Measurements from ENCODE around the gene CCR3. TPM values are rescaled to one million over a fixed set of nuclear protein-coding genes. Genes with fewer than 3 reads are reported as not detected.

The CCR3 gene
- total RNA-seq, 1 donor from 2014 or later, result not detected

- no peaks in the 10 kb centered on the region for H3K4me1 Mint-ChIP-seq (ENCODE audit: low read depth)
- H3K27me3 Mint-ChIP-seq (ENCODE audit: low read depth), result peaks cover 38% of the 10 kb centered on the region
- peaks cover under 1% of the 10 kb centered on the region for H3K36me3 Mint-ChIP-seq (ENCODE audit: low read depth)
- peaks cover 32% of the 10 kb centered on the region for H3K9me3 Mint-ChIP-seq (ENCODE audit: low read depth)
- H3K27ac Mint-ChIP-seq (ENCODE audit: unreplicated experiment), result no peak overlapping the region
- no peak for DNase-seq (ENCODE audit: low spot score)
- no peak for TF ChIP-seq CTCF (IDR thresholded peaks at IDR 0.05)
- no peak overlapping the region for H3K4me3 Mint-ChIP-seq (ENCODE audit: unreplicated experiment)
Observed at GRCh38 chr3:46221391-46221790, 20.9 kb upstream of the CCR3 start.

DNA sequence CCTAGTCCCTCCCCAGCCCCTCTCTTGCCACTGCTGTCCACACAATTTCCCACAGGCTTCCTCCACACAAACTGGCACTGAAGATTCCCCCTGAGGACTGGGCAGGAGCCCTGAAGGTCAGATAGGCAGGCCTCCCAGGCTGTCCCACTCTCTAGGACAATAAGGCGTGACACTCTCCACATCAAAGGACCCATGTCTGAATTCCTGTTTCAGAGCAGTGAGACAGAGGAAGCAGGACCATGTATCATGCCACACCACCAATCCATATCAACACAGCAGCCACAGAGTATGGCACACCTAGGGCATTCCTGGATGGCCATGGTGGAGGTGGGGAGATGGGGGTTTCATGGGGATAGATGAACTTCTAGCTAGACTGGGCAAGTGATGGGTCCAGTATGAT, 20.3 kb upstream of the CCR3 start:
- TF ChIP-seq CTCF (IDR thresholded peaks at IDR 0.05), result no peak
- Mint-ChIP-seq H3K36me3 (ENCODE audit: low read depth) (peaks cover 3% of the 10 kb centered on the region), H3K27me3 (ENCODE audit: low read depth) (peaks cover 38% of the 10 kb centered on the region), H3K27ac (ENCODE audit: unreplicated experiment) (no peak overlapping the region), H3K9me3 (ENCODE audit: low read depth) (peaks cover 35% of the 10 kb centered on the region), H3K4me1 (ENCODE audit: low read depth) (no peaks in the 10 kb centered on the region), H3K4me3 (ENCODE audit: unreplicated experiment) (no peak overlapping the region)
- DNase-seq (ENCODE audit: low spot score), result no peak

DNA sequence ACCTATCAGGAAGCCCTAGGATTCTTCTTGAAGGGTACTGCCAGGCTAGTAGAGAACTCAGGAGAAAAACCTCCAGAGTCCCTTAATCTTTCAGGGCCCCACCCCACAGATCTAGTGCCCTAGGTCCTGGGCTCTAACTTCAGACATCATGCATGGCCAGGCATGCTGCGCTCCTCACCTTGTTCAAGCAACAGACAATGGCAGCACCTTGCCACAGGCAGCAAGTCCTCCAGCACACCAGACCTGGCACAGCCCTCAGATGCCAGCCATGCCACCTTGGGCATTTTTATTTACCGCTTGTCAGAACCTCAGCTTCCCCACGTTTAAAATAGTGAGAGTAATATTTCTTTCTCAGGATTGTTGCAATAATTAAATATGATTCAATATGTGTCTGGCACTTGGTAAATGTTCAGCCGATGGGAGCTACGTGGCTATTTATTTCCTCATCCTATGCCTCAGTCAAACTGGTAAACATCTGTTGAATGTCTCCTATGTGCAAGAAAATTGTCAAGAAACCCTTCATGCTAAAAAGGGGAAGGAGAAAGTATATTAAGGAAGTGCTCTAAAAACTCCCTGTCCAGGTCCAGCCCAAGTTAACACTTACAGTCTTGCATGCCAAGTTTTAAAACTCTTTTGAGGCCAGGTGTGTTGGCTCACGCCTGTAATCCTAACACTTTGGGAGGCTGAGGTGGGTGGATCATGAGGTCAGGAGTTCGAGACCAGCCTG, 19.7 kb upstream of the CCR3 start:
- H3K36me3 Mint-ChIP-seq (ENCODE audit: low read depth), result peaks cover 3% of the 10 kb centered on the region
- H3K4me3 Mint-ChIP-seq (ENCODE audit: unreplicated experiment), result no peak overlapping the region
- no peak overlapping the region for H3K27ac Mint-ChIP-seq (ENCODE audit: unreplicated experiment)
- peaks cover 33% of the 10 kb centered on the region for H3K9me3 Mint-ChIP-seq (ENCODE audit: low read depth)
- no peaks in the 10 kb centered on the region for H3K4me1 Mint-ChIP-seq (ENCODE audit: low read depth)
- TF ChIP-seq CTCF (IDR thresholded peaks at IDR 0.05), result no peak
- peak; percentile 47 for DNase-seq (ENCODE audit: low spot score)
- H3K27me3 Mint-ChIP-seq (ENCODE audit: low read depth), result peaks cover 37% of the 10 kb centered on the region

DNA sequence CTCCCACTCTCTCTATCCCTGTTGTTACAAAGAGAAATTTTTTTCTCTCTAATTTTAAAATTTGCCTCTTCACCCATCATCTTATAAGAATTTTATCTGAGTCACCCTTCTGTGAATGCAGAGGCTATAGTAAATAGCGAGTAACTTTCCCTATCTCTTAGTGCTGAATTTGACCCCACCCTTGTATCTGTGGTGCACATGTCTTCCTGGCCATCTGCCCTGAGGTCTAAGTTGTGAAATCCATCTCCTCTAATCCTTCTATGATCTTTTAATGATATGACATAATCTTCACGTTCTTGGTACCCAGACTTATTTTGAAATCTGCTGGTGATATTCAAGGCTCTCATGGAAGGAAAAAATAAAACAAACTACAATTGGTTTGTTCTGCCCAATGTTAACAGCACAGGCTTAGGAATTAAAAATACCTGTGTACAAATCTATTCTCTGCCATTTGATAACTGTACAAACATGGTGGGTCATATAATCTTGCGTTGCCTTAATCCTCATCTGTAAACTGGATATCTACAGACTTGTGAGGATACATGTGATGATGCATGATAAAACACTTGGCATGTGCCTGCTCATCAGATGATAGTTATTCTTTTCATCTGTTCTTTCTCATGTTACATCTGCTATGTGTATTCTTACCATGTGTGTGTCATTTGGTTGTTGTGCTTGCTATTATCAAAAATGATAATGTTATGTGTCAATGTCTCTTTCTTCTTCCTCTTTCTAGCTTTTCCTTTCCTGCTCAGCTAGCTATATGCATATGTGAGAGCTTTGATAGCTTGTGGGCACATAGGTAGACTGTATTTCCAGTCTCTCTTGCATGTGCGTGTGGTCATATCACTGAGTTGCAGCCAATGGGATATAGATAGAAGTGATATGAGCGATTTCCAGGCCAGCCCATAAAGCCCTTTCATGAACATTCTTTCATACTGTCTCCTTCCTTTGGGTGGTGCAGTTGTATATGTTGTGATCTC, 13.7 kb upstream of the CCR3 start:
- Mint-ChIP-seq H3K4me3 (ENCODE audit: unreplicated experiment) (no peak overlapping the region), H3K4me1 (ENCODE audit: low read depth) (no peaks in the 10 kb centered on the region), H3K9me3 (ENCODE audit: low read depth) (peaks cover 12% of the 10 kb centered on the region), H3K27ac (ENCODE audit: unreplicated experiment) (no peak overlapping the region), H3K27me3 (ENCODE audit: low read depth) (peaks cover 44% of the 10 kb centered on the region), H3K36me3 (ENCODE audit: low read depth) (peaks cover 3% of the 10 kb centered on the region)
- DNase-seq (ENCODE audit: low spot score), result no peak
- TF ChIP-seq CTCF (IDR thresholded peaks at IDR 0.05), result no peak

DNA sequence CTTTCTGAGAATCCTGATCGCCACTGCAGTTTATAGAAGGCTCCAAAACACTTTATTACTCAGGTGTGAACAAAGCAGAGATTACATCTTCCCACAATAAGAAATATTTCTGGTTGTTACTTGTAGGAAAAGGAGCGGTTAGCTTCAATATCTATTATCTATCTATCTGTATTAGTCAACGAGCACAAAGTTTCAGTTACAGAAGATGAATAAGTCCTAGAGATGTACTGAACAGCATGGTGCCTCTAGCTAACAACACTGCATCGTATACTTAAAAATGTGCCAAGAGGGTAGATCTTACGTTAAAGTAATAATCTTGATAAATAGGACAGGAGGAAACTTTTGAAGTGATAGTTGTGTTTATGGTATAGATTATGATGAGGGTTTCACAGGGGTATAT, 10.9 kb upstream of the CCR3 start:
- Mint-ChIP-seq H3K36me3 (ENCODE audit: low read depth) (peaks cover 3% of the 10 kb centered on the region), H3K4me3 (ENCODE audit: unreplicated experiment) (no peak overlapping the region), H3K4me1 (ENCODE audit: low read depth) (no peaks in the 10 kb centered on the region), H3K9me3 (ENCODE audit: low read depth) (peaks cover 3% of the 10 kb centered on the region), H3K27ac (ENCODE audit: unreplicated experiment) (no peak overlapping the region), H3K27me3 (ENCODE audit: low read depth) (peaks cover 49% of the 10 kb centered on the region)
- DNase-seq (ENCODE audit: low spot score), result no peak
- no peak for TF ChIP-seq CTCF (IDR thresholded peaks at IDR 0.05)

All from chondrocyte (in vitro differentiated cells).